ENCODE measurements around the gene ABCA10.

DNA sequence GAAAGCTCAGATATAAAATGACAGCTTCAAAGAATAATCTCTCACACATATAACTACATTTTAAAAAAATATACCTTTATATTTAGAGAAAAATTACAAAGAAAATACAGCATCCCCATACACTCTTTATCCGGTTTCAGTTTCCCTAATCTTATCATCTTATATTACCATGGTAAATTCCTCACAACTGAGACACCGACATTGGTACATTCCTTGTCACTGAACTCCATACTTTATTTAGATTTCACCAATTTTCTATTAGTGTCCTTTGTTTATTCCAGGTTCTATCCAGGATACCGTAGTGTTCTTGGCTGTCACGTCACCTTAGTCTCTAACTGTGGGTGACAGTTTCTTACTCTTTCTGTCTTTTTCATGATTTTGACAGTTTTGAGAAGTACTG lies 22.0 kb upstream of the ABCA10 start:
- no peak for TF ChIP-seq BHLHE40 (IDR thresholded peaks at IDR 0.05; ENCODE audit: borderline replicate concordance)
- TF ChIP-seq, protein P1, sequence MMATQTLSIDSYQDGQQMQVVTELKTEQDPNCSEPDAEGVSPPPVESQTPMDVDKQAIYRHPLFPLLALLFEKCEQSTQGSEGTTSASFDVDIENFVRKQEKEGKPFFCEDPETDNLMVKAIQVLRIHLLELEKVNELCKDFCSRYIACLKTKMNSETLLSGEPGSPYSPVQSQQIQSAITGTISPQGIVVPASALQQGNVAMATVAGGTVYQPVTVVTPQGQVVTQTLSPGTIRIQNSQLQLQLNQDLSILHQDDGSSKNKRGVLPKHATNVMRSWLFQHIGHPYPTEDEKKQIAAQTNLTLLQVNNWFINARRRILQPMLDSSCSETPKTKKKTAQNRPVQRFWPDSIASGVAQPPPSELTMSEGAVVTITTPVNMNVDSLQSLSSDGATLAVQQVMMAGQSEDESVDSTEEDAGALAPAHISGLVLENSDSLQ (IDR thresholded peaks at IDR 0.05), result no peak

Data from HEK293T (cell line).